Mesenchymal stem cell (in vitro differentiated cells and primary cell): ENCODE results near the gene GYG2.

ENCODE experiments used
- DNase-seq: peaks from one replicate; pipeline ENCODE4 v3.0.0-alpha.2; 2013
- H2AFZ ChIP-seq: one replicate; pipeline ENCODE4 v1.6.1; 2013; ENCODE audit warnings: low read depth, mild to moderate bottlenecking, control low read depth, inconsistent platforms, low read length, moderate library complexity
- H2AK5ac ChIP-seq: 2 replicates; pipeline ENCODE4 v1.6.1; 2013; ENCODE audit warnings: low read length, moderate library complexity, mild to moderate bottlenecking, inconsistent platforms; ENCODE audit not compliant: severe bottlenecking
- H2BK120ac ChIP-seq: one replicate; pipeline ENCODE4 v1.6.1; 2013; ENCODE audit warnings: low read depth, mild to moderate bottlenecking, inconsistent platforms, low read length, moderate library complexity
- H2BK12ac ChIP-seq, 2 experiments: one replicate each; pipeline ENCODE4 v1.6.1; 2013; ENCODE audit warnings: inconsistent platforms in 2 of 2, low read length in 2 of 2, mild to moderate bottlenecking in 2 of 2, moderate library complexity in 2 of 2, control low read depth in 1 of 2
- H2BK15ac ChIP-seq: one replicate; pipeline ENCODE4 v1.6.1; 2013; ENCODE audit warnings: mild to moderate bottlenecking, low read depth, inconsistent platforms; ENCODE audit not compliant: poor library complexity, severe bottlenecking
- H2BK5ac ChIP-seq: 2 replicates; pipeline ENCODE4 v1.6.1; 2013; ENCODE audit warnings: low read depth, mild to moderate bottlenecking, low read length, control low read depth, inconsistent platforms; ENCODE audit not compliant: poor library complexity, severe bottlenecking
- H3K14ac ChIP-seq, 2 experiments: one replicate each; pipeline ENCODE4 v1.6.1; 2013; ENCODE audit warnings: inconsistent platforms in 2 of 2, low read length in 2 of 2, control low read depth in 1 of 2, mild to moderate bottlenecking in 1 of 2, moderate library complexity in 1 of 2
- H3K18ac ChIP-seq, 2 experiments: one replicate each; pipeline ENCODE4 v1.6.1; 2013; ENCODE audit warnings: inconsistent platforms in 2 of 2, low read length in 2 of 2, control low read depth in 1 of 2, low read depth in 1 of 2, mild to moderate bottlenecking in 1 of 2
- H3K23ac ChIP-seq, 2 experiments: one replicate each; pipeline ENCODE4 v1.6.1; 2013; ENCODE audit warnings: inconsistent platforms in 2 of 2, low read length in 2 of 2, mild to moderate bottlenecking in 2 of 2, moderate library complexity in 2 of 2, control low read depth in 1 of 2
- H3K27ac ChIP-seq: 2 replicates; pipeline ENCODE4 v1.5.1; 2013; ENCODE audit warnings: mild to moderate bottlenecking, moderate library complexity, low read length, control low read depth, inconsistent platforms; ENCODE audit not compliant: poor library complexity, severe bottlenecking
- H3K27me3 ChIP-seq, 2 experiments: 2 replicates each; pipeline versions ENCODE4 v1.6.1 to v1.7.0; 2013; ENCODE audit warnings: low read length in 2 of 2, mild to moderate bottlenecking in 2 of 2, moderate library complexity in 2 of 2, control low read depth in 1 of 2, inconsistent platforms in 1 of 2; ENCODE audit not compliant: control insufficient read depth in 1 of 2, insufficient read depth in 1 of 2
- H3K36me3 ChIP-seq, 2 experiments: 2 replicates each; pipeline versions ENCODE4 v1.6.1 to v1.7.0; 2013; ENCODE audit warnings: low read length in 2 of 2, control low read depth in 1 of 2, inconsistent platforms in 1 of 2, low read depth in 1 of 2, mild to moderate bottlenecking in 1 of 2; ENCODE audit not compliant: insufficient read depth in 2 of 2, control insufficient read depth in 1 of 2
- H3K4ac ChIP-seq, 2 experiments: one replicate each; pipeline ENCODE4 v1.6.1; 2013; ENCODE audit warnings: inconsistent platforms in 2 of 2, low read length in 2 of 2, mild to moderate bottlenecking in 2 of 2, moderate library complexity in 2 of 2, control low read depth in 1 of 2, low read depth in 1 of 2
- H3K4me1 ChIP-seq: 2 replicates; pipeline ENCODE4 v1.6.1; 2013; ENCODE audit warnings: low read depth, low read length, control low read depth; ENCODE audit not compliant: control insufficient read depth, insufficient read depth
- H3K4me2 ChIP-seq: 2 replicates; pipeline ENCODE4 v1.6.1; 2013; ENCODE audit warnings: low read length, mild to moderate bottlenecking, inconsistent platforms; ENCODE audit not compliant: poor library complexity, severe bottlenecking
- H3K4me3 ChIP-seq, 2 experiments: 2 replicates each; pipeline versions ENCODE4 v1.5.1 to v1.7.0; 2013; ENCODE audit warnings: low read length in 2 of 2, mild to moderate bottlenecking in 2 of 2, control low read depth in 1 of 2, low read depth in 1 of 2; ENCODE audit not compliant: insufficient read depth in 1 of 2
- H3K79me1 ChIP-seq: replicated peaks from 2 replicates; pipeline ENCODE4 v1.6.1; 2013; ENCODE audit warnings: mild to moderate bottlenecking, control low read depth, low read length, inconsistent platforms; ENCODE audit not compliant: poor library complexity, severe bottlenecking
- H3K9ac ChIP-seq: 2 replicates; pipeline ENCODE4 v1.7.0; 2013; ENCODE audit warnings: mild to moderate bottlenecking, low read length, moderate library complexity
- H3K9me3 ChIP-seq: 2 replicates; pipeline ENCODE4 v1.7.0; 2013; ENCODE audit warnings: mild to moderate bottlenecking, low read length; ENCODE audit not compliant: control insufficient read depth
- H4K8ac ChIP-seq: one replicate; pipeline ENCODE4 v1.6.1; 2013; ENCODE audit warnings: inconsistent platforms, mild to moderate bottlenecking, low read length, moderate library complexity
- H4K91ac ChIP-seq: one replicate; pipeline ENCODE4 v1.6.1; 2013; ENCODE audit warnings: mild to moderate bottlenecking, low read length, inconsistent platforms
- WGBS: methylation state at CpG from one replicate; pipeline ENCODE4 v1.1.7; 2013; ENCODE audit warnings: mixed read lengths; 5-methylcytosine and 5-hydroxymethylcytosine counted together

Gene GYG2

DNA sequence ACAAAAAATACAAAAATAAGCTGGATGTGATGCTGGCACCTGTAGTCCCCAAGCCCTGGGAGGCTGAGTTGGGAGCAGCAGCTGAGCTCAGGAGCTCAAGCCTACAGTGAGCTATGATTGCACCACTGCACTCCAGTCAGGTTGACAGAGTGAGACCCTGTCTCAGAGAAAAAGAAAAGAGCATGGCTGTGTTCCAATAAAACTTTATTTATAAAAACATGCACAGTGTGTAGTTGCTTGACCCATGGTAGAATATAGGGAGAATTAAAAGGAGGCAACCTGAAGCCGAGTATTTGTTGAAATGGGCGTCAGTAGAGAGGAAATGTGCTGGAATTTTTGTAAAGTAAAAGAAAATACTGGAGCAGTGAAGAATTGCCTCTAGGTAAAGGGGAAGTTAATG lies 27.0 kb downstream of the GYG2 start:
- no peaks in the 10 kb centered on the region for H3K27me3 ChIP-seq
- H3K4me1 ChIP-seq: no peaks in the 10 kb centered on the region
- H3K79me1 ChIP-seq: no peaks in the 10 kb centered on the region
- no peak overlapping the region for H4K91ac ChIP-seq
- H4K8ac ChIP-seq: no peak overlapping the region
- DNase-seq: no peak
- no peak overlapping the region for H2BK12ac ChIP-seq
- peaks cover 3 to 10% of the 10 kb centered on the region in 2 experiments for H3K36me3 ChIP-seq
- H3K9ac ChIP-seq: no peak overlapping the region
- H3K4me2 ChIP-seq: no peak overlapping the region
- no peak overlapping the region for H3K27ac ChIP-seq
- no peak overlapping the region for H3K4me3 ChIP-seq
- WGBS: 94% methylated on average over 2 of the region's 2 CpGs
- H3K14ac ChIP-seq: no peak overlapping the region
- no peaks in the 10 kb centered on the region for H3K9me3 ChIP-seq
- no peak overlapping the region for H3K4ac ChIP-seq
- no peak overlapping the region for H2BK15ac ChIP-seq
- no peak overlapping the region for H3K18ac ChIP-seq
- H2BK120ac ChIP-seq: no peak overlapping the region
- H2BK5ac ChIP-seq: no peak overlapping the region
- no peak overlapping the region for H2AK5ac ChIP-seq
- no peak overlapping the region for H2AFZ ChIP-seq
- H3K23ac ChIP-seq: no peak overlapping the region

GRCh38 chrX:2857566-2857965 lies 28.8 kb downstream of the GYG2 start:
- Histone ChIP-seq H3K4me1 (no peaks in the 10 kb centered on the region), H3K18ac (no peak overlapping the region), H2AK5ac (no peak overlapping the region), H3K23ac (no peak overlapping the region), H3K14ac (no peak overlapping the region), H2AFZ (no peak overlapping the region), H4K8ac (no peak overlapping the region), H2BK120ac (no peak overlapping the region), H3K4ac (no peak overlapping the region), H3K9ac (no peak overlapping the region), H2BK12ac (no peak overlapping the region), H3K9me3 (no peaks in the 10 kb centered on the region), H3K27me3 (no peaks in the 10 kb centered on the region), H4K91ac (no peak overlapping the region), H3K36me3 (peaks cover 3 to 17% of the 10 kb centered on the region in 2 experiments), H2BK15ac (no peak overlapping the region), H2BK5ac (no peak overlapping the region), H3K79me1 (no peaks in the 10 kb centered on the region), H3K27ac (no peak overlapping the region), H3K4me3 (no peak overlapping the region), H3K4me2 (no peak overlapping the region)
- WGBS: 100% methylated on average over 2 of the region's 3 CpGs
- DNase-seq: no peak

DNA sequence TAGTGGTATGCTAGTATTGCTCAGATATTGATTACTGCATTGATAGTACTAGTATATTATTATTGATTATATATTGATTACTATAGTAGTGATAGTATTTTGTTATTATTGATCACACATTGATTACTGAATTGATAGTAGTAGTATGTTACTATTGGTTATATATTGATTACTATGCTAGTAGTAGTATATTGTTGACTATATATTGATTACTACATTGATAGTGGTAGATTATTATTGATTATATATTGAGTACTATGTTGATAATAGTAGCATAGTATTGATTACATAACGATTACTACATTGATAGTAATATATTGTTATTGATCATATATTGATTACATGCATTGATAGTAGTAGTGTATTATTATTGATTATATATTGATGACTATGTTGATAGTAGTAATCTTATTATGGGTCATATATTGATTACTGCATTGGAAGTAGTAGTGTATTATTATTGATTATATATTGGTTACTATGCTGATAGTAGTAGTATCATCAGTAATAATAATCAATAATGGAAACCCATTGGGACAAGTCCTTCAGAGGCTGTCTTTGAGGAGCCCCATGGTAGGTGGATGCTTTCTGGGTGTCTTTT lies 30.6 kb downstream of the GYG2 start:
- no peak overlapping the region for H2BK12ac ChIP-seq
- no peak overlapping the region for H2AFZ ChIP-seq
- H3K14ac ChIP-seq: no peak overlapping the region
- peaks cover 3 to 17% of the 10 kb centered on the region in 2 experiments for H3K36me3 ChIP-seq
- no peak overlapping the region for H3K18ac ChIP-seq
- no peak overlapping the region for H2BK15ac ChIP-seq
- no peaks in the 10 kb centered on the region for H3K27me3 ChIP-seq
- H4K91ac ChIP-seq: no peak overlapping the region
- no peak overlapping the region for H4K8ac ChIP-seq
- no peaks in the 10 kb centered on the region for H3K79me1 ChIP-seq
- no CpG with 5 or more reads among the region's 1 CpG for WGBS
- no peak overlapping the region for H3K4me2 ChIP-seq
- H3K4ac ChIP-seq: no peak overlapping the region
- no peak overlapping the region for H3K4me3 ChIP-seq
- no peak overlapping the region for H2AK5ac ChIP-seq
- no peak overlapping the region for H3K9ac ChIP-seq
- no peak overlapping the region for H3K27ac ChIP-seq
- no peak for DNase-seq
- peaks cover 2% of the 10 kb centered on the region for H3K4me1 ChIP-seq
- H3K23ac ChIP-seq: no peak overlapping the region
- no peak overlapping the region for H2BK5ac ChIP-seq
- H3K9me3 ChIP-seq: no peaks in the 10 kb centered on the region
- H2BK120ac ChIP-seq: no peak overlapping the region

DNA sequence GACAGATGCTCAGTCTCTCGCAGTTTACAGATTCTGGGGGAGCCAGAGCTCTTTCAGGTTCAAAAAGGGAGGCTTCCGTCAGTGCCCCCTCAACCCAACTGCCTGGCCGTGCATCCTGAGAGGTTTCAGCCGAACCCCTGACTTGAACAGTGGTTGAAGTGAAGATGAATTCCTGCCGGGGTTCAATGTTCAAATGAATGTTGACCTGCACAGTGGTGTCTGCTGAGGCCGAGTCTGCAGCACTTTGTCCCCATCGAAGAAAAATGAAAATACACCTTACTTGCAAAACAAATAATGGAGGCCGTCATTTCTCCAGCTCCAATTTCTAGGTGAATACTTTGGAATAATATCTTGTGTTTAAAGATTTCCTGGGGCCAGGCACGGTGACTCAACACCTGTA lies 33.7 kb downstream of the GYG2 start:
- no peak overlapping the region for H2BK15ac ChIP-seq
- no peaks in the 10 kb centered on the region for H3K9me3 ChIP-seq
- no peaks in the 10 kb centered on the region for H3K27me3 ChIP-seq
- H3K4me3 ChIP-seq: no peak overlapping the region
- peaks cover 0 to 10% of the 10 kb centered on the region in 2 experiments for H3K36me3 ChIP-seq
- no peak overlapping the region for H3K4ac ChIP-seq
- H3K9ac ChIP-seq: no peak overlapping the region
- peaks cover 2% of the 10 kb centered on the region for H3K4me1 ChIP-seq
- 72% methylated on average over 5 of the region's 9 CpGs for WGBS
- no peak overlapping the region for H3K14ac ChIP-seq
- no peak overlapping the region for H2BK5ac ChIP-seq
- no peak overlapping the region for H4K91ac ChIP-seq
- no peak overlapping the region for H2BK120ac ChIP-seq
- no peak overlapping the region for H2BK12ac ChIP-seq
- no peak overlapping the region for H4K8ac ChIP-seq
- no peak for DNase-seq
- H3K27ac ChIP-seq: no peak overlapping the region
- H2AK5ac ChIP-seq: no peak overlapping the region
- no peak overlapping the region for H3K4me2 ChIP-seq
- H3K23ac ChIP-seq: no peak overlapping the region
- no peaks in the 10 kb centered on the region for H3K79me1 ChIP-seq
- H2AFZ ChIP-seq: no peak overlapping the region
- H3K18ac ChIP-seq: no peak overlapping the region
